HepG2 (cell line): ENCODE results near the gene EMC9. TPM values are rescaled to one million over a fixed set of nuclear protein-coding genes. Genes with fewer than 3 reads are reported as not detected.

Experiments
- CCAR2 ChIP-seq: fragments of 200-400 bp; formaldehyde crosslinking; optimal IDR thresholded peaks from 2 replicates; pipeline ENCODE3; 2018; ENCODE audit warnings: low read depth, mild to moderate bottlenecking, low read length, moderate library complexity
- DBP ChIP-seq: sonication (generic); formaldehyde crosslinking; IDR thresholded peaks from 2 replicates; pipeline ENCODE4 v1.4.0; 2020; ENCODE audit warnings: missing genetic modification reagents; ENCODE audit errors: not compliant biosample characterization
- ETS1 ChIP-seq: sonication (generic); formaldehyde crosslinking; IDR thresholded peaks from 2 replicates; pipeline ENCODE4 v1.4.0; 2020; ENCODE audit warnings: missing genetic modification reagents
- HDAC2 ChIP-seq: sonication (generic); formaldehyde crosslinking; IDR thresholded peaks from 2 replicates; pipeline ENCODE4 v1.4.0; 2020; ENCODE audit warnings: missing genetic modification reagents
- MAFG ChIP-seq: sonication (generic); formaldehyde crosslinking; IDR thresholded peaks from 2 replicates; pipeline ENCODE4 v1.5.1; 2020; ENCODE audit warnings: mild to moderate bottlenecking, missing genetic modification reagents
- RARG ChIP-seq: sonication (generic); formaldehyde crosslinking; IDR thresholded peaks from 2 replicates; pipeline ENCODE4 v1.4.0; 2020; ENCODE audit warnings: low read depth, mild to moderate bottlenecking, missing genetic modification reagents
- ZKSCAN1 ChIP-seq: fragments of 150-350 bp; IDR thresholded peaks from 2 replicates; pipeline ENCODE4 v1.6.1; 2014; ENCODE audit warnings: low read length
- ZNF30 ChIP-seq: sonication (generic); formaldehyde crosslinking; IDR thresholded peaks from 2 replicates; pipeline ENCODE4 v1.5.0; 2020; ENCODE audit warnings: mild to moderate bottlenecking, missing genetic modification reagents
- ZNF441 ChIP-seq: sonication (generic); formaldehyde crosslinking; IDR thresholded peaks from 2 replicates; pipeline ENCODE4 v1.7.0; 2021; ENCODE audit warnings: missing genetic modification reagents, borderline replicate concordance
- ZNF451 ChIP-seq: sonication (generic); formaldehyde crosslinking; IDR thresholded peaks from 2 replicates; pipeline ENCODE4 v1.5.0; 2020; ENCODE audit warnings: mild to moderate bottlenecking, missing genetic modification reagents
- ZNF484 ChIP-seq: sonication (generic); formaldehyde crosslinking; IDR thresholded peaks from 2 replicates; pipeline ENCODE4 v1.5.1; 2020; ENCODE audit warnings: mild to moderate bottlenecking, low read depth, missing genetic modification reagents, borderline replicate concordance
- ZNF615 ChIP-seq: sonication (generic); formaldehyde crosslinking; IDR thresholded peaks from 2 replicates; pipeline ENCODE4 v1.5.0; 2020; ENCODE audit warnings: mild to moderate bottlenecking, missing genetic modification reagents, borderline replicate concordance
- ZNF784 ChIP-seq: sonication (generic); formaldehyde crosslinking; IDR thresholded peaks from 2 replicates; pipeline ENCODE4 v1.5.1; 2020; ENCODE audit warnings: missing genetic modification reagents, mild to moderate bottlenecking, borderline replicate concordance
- ZNF879 ChIP-seq: sonication (generic); formaldehyde crosslinking; IDR thresholded peaks from 2 replicates; pipeline ENCODE4 v1.8.1; 2023; ENCODE audit warnings: missing genetic modification reagents
- polyA plus RNA-seq, 8 experiments: library from polyadenylated mRNA; depleted of rRNA in 3 of 8; stranded (reverse) in 7 of 8; unstranded in 1 of 8; fragments of >200 nt; fragmentation: Illumina TruSeq in 4 of 8; extraction: Trizol in 4 of 8; gene quantifications; 2 replicates each; pipeline versions ENCODE4 v1.2.1 to v1.2.3, GENCODE V29; 2011 to 2016; ENCODE audit warnings: low read depth in 4 of 8, missing spikeins in 1 of 8, mixed read lengths in 1 of 8; ENCODE audit not compliant: insufficient read depth in 1 of 8
- total RNA-seq, 5 experiments: library from RNA; depleted of rRNA; stranded (reverse); fragments of >200 nt; fragmentation: Illumina TruSeq; extraction: Trizol; gene quantifications; 2 replicates each; pipeline ENCODE4 v1.2.3, GENCODE V29; 2016; ENCODE audit warnings: low read depth in 1 of 5
- TF ChIP-seq, protein P1 (sequence below): sonication (generic); formaldehyde crosslinking; IDR thresholded peaks from 2 replicates; pipeline ENCODE4 v1.5.1; 2020; ENCODE audit warnings: mild to moderate bottlenecking, missing genetic modification reagents, moderate library complexity
- TF ChIP-seq, protein P2 (sequence below): sonication (generic); formaldehyde crosslinking; IDR thresholded peaks from 2 replicates; pipeline ENCODE4 v1.8.1; 2023; ENCODE audit warnings: missing genetic modification reagents, inconsistent platforms, borderline replicate concordance
- TF ChIP-seq, protein P3 (sequence below): sonication (generic); formaldehyde crosslinking; IDR thresholded peaks from 2 replicates; pipeline ENCODE4 v1.4.0; 2020; ENCODE audit warnings: missing genetic modification reagents

Gene EMC9
- total and polyA plus RNA-seq, 2 of the 13 experiments (the other 11 are each of a cell fraction or from before 2014, with no cell fraction given) = 60.5 to 78.7 TPM

GRCh38 chr14:24141097-24141880, at the start of gene EMC9 (continued):
- peak; percentile 56; the same call in 1 of the 2 replicates for TF ChIP-seq ETS1
- TF ChIP-seq ZNF784 (CRISPR knock-in tag) = peak; percentile 78; the same call in 1 of the 2 replicates
- TF ChIP-seq, protein P1, sequence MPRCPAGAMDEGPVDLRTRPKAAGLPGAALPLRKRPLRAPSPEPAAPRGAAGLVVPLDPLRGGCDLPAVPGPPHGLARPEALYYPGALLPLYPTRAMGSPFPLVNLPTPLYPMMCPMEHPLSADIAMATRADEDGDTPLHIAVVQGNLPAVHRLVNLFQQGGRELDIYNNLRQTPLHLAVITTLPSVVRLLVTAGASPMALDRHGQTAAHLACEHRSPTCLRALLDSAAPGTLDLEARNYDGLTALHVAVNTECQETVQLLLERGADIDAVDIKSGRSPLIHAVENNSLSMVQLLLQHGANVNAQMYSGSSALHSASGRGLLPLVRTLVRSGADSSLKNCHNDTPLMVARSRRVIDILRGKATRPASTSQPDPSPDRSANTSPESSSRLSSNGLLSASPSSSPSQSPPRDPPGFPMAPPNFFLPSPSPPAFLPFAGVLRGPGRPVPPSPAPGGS (CRISPR knock-in tag) = peak; percentile 97
- TF ChIP-seq ZKSCAN1 = peak; percentile 26
- TF ChIP-seq HDAC2 (CRISPR knock-in tag) = 0 out of 2 replicates have a peak, but pooled peaks have one; percentile 95
- no peak for TF ChIP-seq ZNF30 (CRISPR knock-in tag)
- TF ChIP-seq ZNF451 (CRISPR knock-in tag) = peak; percentile 74
- peak; percentile 82 for TF ChIP-seq ZNF441 (CRISPR knock-in tag)
- no peak; the same call in 1 of the 2 replicates for TF ChIP-seq ZNF484
- TF ChIP-seq DBP (CRISPR knock-in tag) = peak; percentile 86
- TF ChIP-seq RARG (CRISPR knock-in tag) = peak; percentile 97
- TF ChIP-seq, protein P2, sequence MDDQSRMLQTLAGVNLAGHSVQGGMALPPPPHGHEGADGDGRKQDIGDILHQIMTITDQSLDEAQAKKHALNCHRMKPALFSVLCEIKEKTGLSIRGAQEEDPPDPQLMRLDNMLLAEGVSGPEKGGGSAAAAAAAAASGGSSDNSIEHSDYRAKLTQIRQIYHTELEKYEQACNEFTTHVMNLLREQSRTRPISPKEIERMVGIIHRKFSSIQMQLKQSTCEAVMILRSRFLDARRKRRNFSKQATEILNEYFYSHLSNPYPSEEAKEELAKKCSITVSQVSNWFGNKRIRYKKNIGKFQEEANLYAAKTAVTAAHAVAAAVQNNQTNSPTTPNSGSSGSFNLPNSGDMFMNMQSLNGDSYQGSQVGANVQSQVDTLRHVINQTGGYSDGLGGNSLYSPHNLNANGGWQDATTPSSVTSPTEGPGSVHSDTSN (CRISPR knock-in tag) = no peak
- TF ChIP-seq, protein P3, sequence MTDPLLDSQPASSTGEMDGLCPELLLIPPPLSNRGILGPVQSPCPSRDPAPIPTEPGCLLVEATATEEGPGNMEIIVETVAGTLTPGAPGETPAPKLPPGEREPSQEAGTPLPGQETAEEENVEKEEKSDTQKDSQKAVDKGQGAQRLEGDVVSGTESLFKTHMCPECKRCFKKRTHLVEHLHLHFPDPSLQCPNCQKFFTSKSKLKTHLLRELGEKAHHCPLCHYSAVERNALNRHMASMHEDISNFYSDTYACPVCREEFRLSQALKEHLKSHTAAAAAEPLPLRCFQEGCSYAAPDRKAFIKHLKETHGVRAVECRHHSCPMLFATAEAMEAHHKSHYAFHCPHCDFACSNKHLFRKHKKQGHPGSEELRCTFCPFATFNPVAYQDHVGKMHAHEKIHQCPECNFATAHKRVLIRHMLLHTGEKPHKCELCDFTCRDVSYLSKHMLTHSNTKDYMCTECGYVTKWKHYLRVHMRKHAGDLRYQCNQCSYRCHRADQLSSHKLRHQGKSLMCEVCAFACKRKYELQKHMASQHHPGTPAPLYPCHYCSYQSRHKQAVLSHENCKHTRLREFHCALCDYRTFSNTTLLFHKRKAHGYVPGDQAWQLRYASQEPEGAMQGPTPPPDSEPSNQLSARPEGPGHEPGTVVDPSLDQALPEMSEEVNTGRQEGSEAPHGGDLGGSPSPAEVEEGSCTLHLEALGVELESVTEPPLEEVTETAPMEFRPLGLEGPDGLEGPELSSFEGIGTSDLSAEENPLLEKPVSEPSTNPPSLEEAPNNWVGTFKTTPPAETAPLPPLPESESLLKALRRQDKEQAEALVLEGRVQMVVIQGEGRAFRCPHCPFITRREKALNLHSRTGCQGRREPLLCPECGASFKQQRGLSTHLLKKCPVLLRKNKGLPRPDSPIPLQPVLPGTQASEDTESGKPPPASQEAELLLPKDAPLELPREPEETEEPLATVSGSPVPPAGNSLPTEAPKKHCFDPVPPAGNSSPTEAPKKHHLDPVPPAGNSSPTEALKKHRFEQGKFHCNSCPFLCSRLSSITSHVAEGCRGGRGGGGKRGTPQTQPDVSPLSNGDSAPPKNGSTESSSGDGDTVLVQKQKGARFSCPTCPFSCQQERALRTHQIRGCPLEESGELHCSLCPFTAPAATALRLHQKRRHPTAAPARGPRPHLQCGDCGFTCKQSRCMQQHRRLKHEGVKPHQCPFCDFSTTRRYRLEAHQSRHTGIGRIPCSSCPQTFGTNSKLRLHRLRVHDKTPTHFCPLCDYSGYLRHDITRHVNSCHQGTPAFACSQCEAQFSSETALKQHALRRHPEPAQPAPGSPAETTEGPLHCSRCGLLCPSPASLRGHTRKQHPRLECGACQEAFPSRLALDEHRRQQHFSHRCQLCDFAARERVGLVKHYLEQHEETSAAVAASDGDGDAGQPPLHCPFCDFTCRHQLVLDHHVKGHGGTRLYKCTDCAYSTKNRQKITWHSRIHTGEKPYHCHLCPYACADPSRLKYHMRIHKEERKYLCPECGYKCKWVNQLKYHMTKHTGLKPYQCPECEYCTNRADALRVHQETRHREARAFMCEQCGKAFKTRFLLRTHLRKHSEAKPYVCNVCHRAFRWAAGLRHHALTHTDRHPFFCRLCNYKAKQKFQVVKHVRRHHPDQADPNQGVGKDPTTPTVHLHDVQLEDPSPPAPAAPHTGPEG (CRISPR knock-in tag) = peak; percentile 84; the same call in 1 of the 2 replicates
- peak; percentile 27 for TF ChIP-seq CCAR2
- no peak for TF ChIP-seq ZNF615 (CRISPR knock-in tag)
- TF ChIP-seq ZNF879 = no peak; the same call in none of the 2 replicates
- TF ChIP-seq MAFG (CRISPR knock-in tag) = no peak
